Ishikawa (cell line): ENCODE data around the gene CAPZB.

Experiments used
- EGR1 ChIP-seq: IDR thresholded peaks from 2 replicates; pipeline ENCODE4 v1.6.1; 2012
- EP300 ChIP-seq: IDR thresholded peaks from 2 replicates; pipeline ENCODE4 v1.6.1; 2012; ENCODE audit warnings: borderline replicate concordance
- FOXM1 ChIP-seq: IDR thresholded peaks from 2 replicates; pipeline ENCODE4 v1.6.1; 2012; ENCODE audit warnings: low read depth, borderline replicate concordance
- MAX ChIP-seq: IDR thresholded peaks from 2 replicates; pipeline ENCODE4 v1.6.1; 2012
- RAD21 ChIP-seq: IDR thresholded peaks from 2 replicates; pipeline ENCODE4 v1.6.1; 2012; ENCODE audit warnings: low read depth
- TAF1 ChIP-seq: IDR thresholded peaks from 2 replicates; pipeline ENCODE4 v1.6.1; 2012; ENCODE audit warnings: low read depth, mild to moderate bottlenecking
- TCF12 ChIP-seq: IDR thresholded peaks from 2 replicates; pipeline ENCODE4 v1.6.1; 2012; ENCODE audit warnings: low read depth
- YY1 ChIP-seq: IDR thresholded peaks from 2 replicates; pipeline ENCODE4 v1.6.1; 2012; ENCODE audit warnings: low read depth
- ZBTB7A ChIP-seq: IDR thresholded peaks from 2 replicates; pipeline ENCODE4 v1.6.1; 2012; ENCODE audit warnings: low read depth
- TF ChIP-seq, protein P1 (sequence below): IDR thresholded peaks from 2 replicates; pipeline ENCODE4 v1.6.1; 2012
- TF ChIP-seq, protein P2 (sequence below): IDR thresholded peaks from 2 replicates; pipeline ENCODE4 v1.6.1; 2012; ENCODE audit warnings: low read depth, mild to moderate bottlenecking

DNA sequence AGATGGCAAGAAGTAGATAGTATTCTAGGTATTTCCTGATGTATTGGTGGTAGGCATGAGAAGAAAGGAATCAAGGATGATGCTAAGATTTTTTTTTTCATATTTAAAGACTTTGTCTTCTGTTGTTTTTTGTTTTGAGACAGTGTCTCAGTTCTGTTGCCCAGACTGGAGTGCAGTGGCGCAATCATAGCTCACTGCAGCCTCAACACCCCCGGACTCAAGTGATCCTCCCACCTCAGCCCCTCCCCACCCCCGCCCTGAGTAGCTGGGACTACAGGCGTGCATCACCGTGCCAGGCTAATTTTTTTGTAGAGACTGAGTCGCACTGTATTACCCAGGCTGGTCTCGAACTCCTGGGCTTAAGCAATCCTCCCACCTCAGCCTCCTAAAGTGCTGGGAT, 2.8 kb upstream of the CAPZB start:
- no peak for TF ChIP-seq MAX
- TF ChIP-seq, protein P1, sequence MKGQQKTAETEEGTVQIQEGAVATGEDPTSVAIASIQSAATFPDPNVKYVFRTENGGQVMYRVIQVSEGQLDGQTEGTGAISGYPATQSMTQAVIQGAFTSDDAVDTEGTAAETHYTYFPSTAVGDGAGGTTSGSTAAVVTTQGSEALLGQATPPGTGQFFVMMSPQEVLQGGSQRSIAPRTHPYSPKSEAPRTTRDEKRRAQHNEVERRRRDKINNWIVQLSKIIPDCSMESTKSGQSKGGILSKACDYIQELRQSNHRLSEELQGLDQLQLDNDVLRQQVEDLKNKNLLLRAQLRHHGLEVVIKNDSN = no peak
- TF ChIP-seq EP300 = no peak
- no peak for TF ChIP-seq TAF1
- TF ChIP-seq FOXM1 = no peak
- no peak for TF ChIP-seq ZBTB7A
- no peak for TF ChIP-seq TCF12
- no peak for TF ChIP-seq RAD21
- TF ChIP-seq YY1 = no peak
- TF ChIP-seq EGR1 = no peak
- TF ChIP-seq, protein P2, sequence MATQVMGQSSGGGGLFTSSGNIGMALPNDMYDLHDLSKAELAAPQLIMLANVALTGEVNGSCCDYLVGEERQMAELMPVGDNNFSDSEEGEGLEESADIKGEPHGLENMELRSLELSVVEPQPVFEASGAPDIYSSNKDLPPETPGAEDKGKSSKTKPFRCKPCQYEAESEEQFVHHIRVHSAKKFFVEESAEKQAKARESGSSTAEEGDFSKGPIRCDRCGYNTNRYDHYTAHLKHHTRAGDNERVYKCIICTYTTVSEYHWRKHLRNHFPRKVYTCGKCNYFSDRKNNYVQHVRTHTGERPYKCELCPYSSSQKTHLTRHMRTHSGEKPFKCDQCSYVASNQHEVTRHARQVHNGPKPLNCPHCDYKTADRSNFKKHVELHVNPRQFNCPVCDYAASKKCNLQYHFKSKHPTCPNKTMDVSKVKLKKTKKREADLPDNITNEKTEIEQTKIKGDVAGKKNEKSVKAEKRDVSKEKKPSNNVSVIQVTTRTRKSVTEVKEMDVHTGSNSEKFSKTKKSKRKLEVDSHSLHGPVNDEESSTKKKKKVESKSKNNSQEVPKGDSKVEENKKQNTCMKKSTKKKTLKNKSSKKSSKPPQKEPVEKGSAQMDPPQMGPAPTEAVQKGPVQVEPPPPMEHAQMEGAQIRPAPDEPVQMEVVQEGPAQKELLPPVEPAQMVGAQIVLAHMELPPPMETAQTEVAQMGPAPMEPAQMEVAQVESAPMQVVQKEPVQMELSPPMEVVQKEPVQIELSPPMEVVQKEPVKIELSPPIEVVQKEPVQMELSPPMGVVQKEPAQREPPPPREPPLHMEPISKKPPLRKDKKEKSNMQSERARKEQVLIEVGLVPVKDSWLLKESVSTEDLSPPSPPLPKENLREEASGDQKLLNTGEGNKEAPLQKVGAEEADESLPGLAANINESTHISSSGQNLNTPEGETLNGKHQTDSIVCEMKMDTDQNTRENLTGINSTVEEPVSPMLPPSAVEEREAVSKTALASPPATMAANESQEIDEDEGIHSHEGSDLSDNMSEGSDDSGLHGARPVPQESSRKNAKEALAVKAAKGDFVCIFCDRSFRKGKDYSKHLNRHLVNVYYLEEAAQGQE = no peak
